ENCODE data around the gene HAUS6.
"Not testable (repeated sequence)": the region's sequence is repeated elsewhere in the genome, so short reads cannot be mapped to it uniquely, and the experiment has no call there.

Gene HAUS6

GRCh38 chr9:19116107-19116790 lies 13.5 kb upstream of the HAUS6 start:
- no peak for DNase-seq (ENCODE audit: low read depth in 2 of 2)

- no peak for DNase-seq (ENCODE audit: low read depth in 2 of 2)
Measured at GRCh38 chr9:19114680-19115270, 12.1 kb upstream of the HAUS6 start.

- no peak for DNase-seq (ENCODE audit: low read depth in 2 of 2)
Measured at GRCh38 chr9:19113964-19114679, 11.4 kb upstream of the HAUS6 start.

- DNase-seq (ENCODE audit: low read depth in 2 of 2) = not testable (repeated sequence)
Measured at GRCh38 chr9:19113064-19113611, 10.4 kb upstream of the HAUS6 start.

- no peak for DNase-seq (ENCODE audit: low read depth in 2 of 2)
Measured at GRCh38 chr9:19108038-19108437, 5.3 kb upstream of the HAUS6 start.

GRCh38 chr9:19104515-19105282 lies 2.0 kb upstream of the HAUS6 start:
- DNase-seq (ENCODE audit: low read depth in 2 of 2) = no peak

- no peak for DNase-seq (ENCODE audit: low read depth in 2 of 2)
Measured at GRCh38 chr9:19102181-19102630, 498 bp downstream of the HAUS6 start.

- DNase-seq (ENCODE audit: low read depth in 2 of 2) = no peak
Measured at GRCh38 chr9:19101203-19101602, 1.5 kb downstream of the HAUS6 start.

GRCh38 chr9:19097431-19097830 lies 5.3 kb downstream of the HAUS6 start:
- DNase-seq (ENCODE audit: low read depth in 2 of 2) = not testable (repeated sequence)

GRCh38 chr9:19087106-19088000 lies 15.4 kb downstream of the HAUS6 start:
- DNase-seq (ENCODE audit: low read depth in 2 of 2) = no peak

GRCh38 chr9:19085295-19085694 lies 17.4 kb downstream of the HAUS6 start:
- no peak for DNase-seq (ENCODE audit: low read depth in 2 of 2)

GRCh38 chr9:19074836-19075235 lies 27.9 kb downstream of the HAUS6 start:
- no peak for DNase-seq (ENCODE audit: low read depth in 2 of 2)

- no peak for DNase-seq (ENCODE audit: low read depth in 2 of 2)
Measured at GRCh38 chr9:19074229-19074628, 28.5 kb downstream of the HAUS6 start.

GRCh38 chr9:19057033-19057432 lies 45.7 kb downstream of the HAUS6 start:
- DNase-seq (ENCODE audit: low read depth in 2 of 2) = no peak

GRCh38 chr9:19050637-19051591 lies 51.8 kb downstream of the HAUS6 start:
- DNase-seq (ENCODE audit: low read depth in 2 of 2) = no peak

GRCh38 chr9:19049917-19050636 lies 52.6 kb downstream of the HAUS6 start:
- DNase-seq (ENCODE audit: low read depth in 2 of 2) = no peak

- DNase-seq (ENCODE audit: low read depth in 2 of 2) = peak; percentile 93 to 94
Measured at GRCh38 chr9:19048966-19049916, 53.5 kb downstream of the HAUS6 start, which contains the start of gene RRAGA. Gene RRAGA (plus strand): TSS chr9:19049427. CDS start chr9:19049660, 233 bp downstream.

- no peak for DNase-seq (ENCODE audit: low read depth in 2 of 2)
Measured at GRCh38 chr9:19036611-19037010, 66.1 kb downstream of the HAUS6 start.

All from fibroblast of skin of left biceps (primary cell).